BJ (cell line): ENCODE results near the gene COL5A2. TPM values are rescaled to one million over a fixed set of nuclear protein-coding genes. Genes with fewer than 3 reads are reported as not detected.
A peak's percentile ranks its signal among the peaks of the same experiment; 100 is the strongest.

Experiments
- CTCF ChIA-PET: fragments of 350-600 bp; formaldehyde crosslinking; extraction: SDS; loops from one replicate; lab custom pipeline; 2021; ENCODE audit warnings: antibody characterized with exemption, inconsistent platforms; lab: Yijun Ruan, JAX
- POLR2A ChIA-PET: fragments of 300-600 bp; sonication (Branson Sonifier 250); formaldehyde crosslinking; extraction: SDS; loops from one replicate; lab custom pipeline; 2021; ENCODE audit warnings: antibody characterized with exemption; lab: Charles Lee
- DNase-seq: peaks from one replicate; pipeline ENCODE4 v3.0.0-alpha.2; 2011; ENCODE audit warnings: low read depth
- H3K27me3 ChIP-seq: 2 replicates; pipeline ENCODE4 v1.6.0; 2011; ENCODE audit warnings: low read length; ENCODE audit not compliant: control insufficient read depth, insufficient read depth
- H3K36me3 ChIP-seq: 2 replicates; pipeline ENCODE4 v1.5.1; 2011; ENCODE audit warnings: low read length; ENCODE audit not compliant: control insufficient read depth, insufficient read depth
- H3K4me3 ChIP-seq: 2 replicates; pipeline ENCODE4 v1.5.1; 2011; ENCODE audit warnings: low read depth, mild to moderate bottlenecking, control low read depth, low read length
- polyA plus RNA-seq: library from polyadenylated mRNA; depleted of rRNA; stranded (reverse); fragments of >200 nt; gene quantifications from 2 replicates; pipeline ENCODE4 v1.2.3, GENCODE V29; 2011
- TF ChIP-seq, protein P1 (sequence below): IDR thresholded peaks from 2 replicates; pipeline ENCODE4 v1.5.1; 2011; ENCODE audit warnings: low read depth, mild to moderate bottlenecking, control low read depth, inconsistent platforms, low read length, moderate library complexity; ENCODE audit not compliant: insufficient read depth

The COL5A2 gene
- polyA plus RNA-seq, 1 experiment: 351 TPM

DNA sequence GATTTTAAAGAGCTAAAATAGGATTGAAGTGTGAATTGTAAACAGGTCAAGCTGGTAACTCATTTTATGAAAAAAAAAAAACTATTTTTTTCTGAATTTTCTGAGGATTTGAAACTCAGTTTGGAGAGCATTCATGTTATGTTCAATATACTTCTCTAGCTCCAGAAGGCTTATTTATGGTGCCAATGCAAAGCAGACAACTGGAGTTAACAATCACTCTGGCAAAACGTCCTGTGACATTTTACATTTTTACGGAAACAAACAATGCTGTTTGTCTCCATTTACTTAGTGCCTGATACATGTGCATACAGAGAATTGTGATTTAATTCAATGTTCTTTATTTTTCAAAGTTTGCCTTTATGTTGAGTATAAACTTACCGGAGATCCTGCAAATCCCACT is 96.0 kb downstream of the COL5A2 start:
- no peak overlapping the region for H3K4me3 ChIP-seq
- H3K27me3 ChIP-seq: no peaks in the 10 kb centered on the region
- peaks cover 5% of the 10 kb centered on the region for H3K36me3 ChIP-seq
- ChIA-PET POLR2A (no interaction called here), CTCF (interaction anchor here (0.8 kb wide), 1 partner anchor 106 kb away, joined by 3 read pairs; no protein-coding TSS in a partner anchor)
- DNase-seq: no peak
- TF ChIP-seq, protein P1, sequence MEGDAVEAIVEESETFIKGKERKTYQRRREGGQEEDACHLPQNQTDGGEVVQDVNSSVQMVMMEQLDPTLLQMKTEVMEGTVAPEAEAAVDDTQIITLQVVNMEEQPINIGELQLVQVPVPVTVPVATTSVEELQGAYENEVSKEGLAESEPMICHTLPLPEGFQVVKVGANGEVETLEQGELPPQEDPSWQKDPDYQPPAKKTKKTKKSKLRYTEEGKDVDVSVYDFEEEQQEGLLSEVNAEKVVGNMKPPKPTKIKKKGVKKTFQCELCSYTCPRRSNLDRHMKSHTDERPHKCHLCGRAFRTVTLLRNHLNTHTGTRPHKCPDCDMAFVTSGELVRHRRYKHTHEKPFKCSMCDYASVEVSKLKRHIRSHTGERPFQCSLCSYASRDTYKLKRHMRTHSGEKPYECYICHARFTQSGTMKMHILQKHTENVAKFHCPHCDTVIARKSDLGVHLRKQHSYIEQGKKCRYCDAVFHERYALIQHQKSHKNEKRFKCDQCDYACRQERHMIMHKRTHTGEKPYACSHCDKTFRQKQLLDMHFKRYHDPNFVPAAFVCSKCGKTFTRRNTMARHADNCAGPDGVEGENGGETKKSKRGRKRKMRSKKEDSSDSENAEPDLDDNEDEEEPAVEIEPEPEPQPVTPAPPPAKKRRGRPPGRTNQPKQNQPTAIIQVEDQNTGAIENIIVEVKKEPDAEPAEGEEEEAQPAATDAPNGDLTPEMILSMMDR: no peak

DNA sequence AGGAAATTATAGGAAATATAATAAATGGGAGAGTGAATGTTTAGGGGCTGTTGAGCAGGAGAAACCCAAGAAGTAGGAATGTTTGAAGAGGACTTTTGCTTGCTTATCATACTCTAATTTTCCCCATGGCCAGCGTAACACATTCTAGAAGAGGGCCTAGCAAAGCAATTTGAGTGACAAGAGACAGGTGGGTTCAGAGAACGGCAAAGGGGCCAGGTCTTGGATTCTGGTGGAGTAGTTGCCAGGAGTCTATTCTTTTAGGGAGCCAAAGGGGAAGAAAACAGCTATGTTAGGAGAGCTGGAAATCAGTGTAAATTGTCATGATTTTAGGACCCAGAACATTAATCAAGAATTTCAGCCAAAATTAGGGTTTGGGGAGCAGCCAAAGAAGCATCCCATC is 96.5 kb downstream of the COL5A2 start:
- DNase-seq: no peak
- H3K36me3 ChIP-seq: peaks cover 8% of the 10 kb centered on the region
- POLR2A ChIA-PET: interaction anchor here (0.6 kb wide), 1 partner anchor 100 kb away, joined by 3 read pairs; no protein-coding TSS in a partner anchor
- TF ChIP-seq, protein P1: no peak
- no peak overlapping the region for H3K4me3 ChIP-seq
- no peaks in the 10 kb centered on the region for H3K27me3 ChIP-seq
- CTCF ChIA-PET: interaction anchor here (0.8 kb wide), 1 partner anchor 105 kb away, joined by 3 read pairs; no protein-coding TSS in a partner anchor

DNA sequence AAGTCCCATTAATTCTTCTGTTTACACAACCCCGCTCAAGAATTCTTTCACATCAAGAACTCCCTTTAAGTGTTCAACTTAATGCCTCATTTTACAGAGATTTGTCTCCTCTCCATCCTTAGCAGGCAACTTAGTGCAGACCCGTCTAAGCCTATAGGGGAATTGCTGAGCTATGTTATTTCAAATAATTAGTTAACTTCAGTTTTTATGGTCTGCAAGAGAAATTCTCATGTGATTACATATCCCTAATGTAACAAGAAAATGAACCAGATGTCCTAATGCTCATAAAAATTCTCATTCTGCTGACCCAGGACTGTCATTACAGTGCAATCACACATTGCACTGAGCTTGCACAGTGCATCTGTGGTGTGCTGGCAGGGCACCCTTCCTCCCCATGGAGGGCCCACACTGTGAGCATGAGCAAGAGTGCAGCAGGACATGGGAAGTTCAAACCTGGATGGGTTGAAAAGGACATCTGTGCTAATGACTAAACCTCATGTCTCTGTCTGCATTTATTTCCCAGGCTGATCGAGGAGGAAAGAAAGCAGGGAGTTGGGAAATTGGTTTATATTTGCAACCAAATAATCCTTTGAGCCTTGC is 97.1 kb downstream of the COL5A2 start:
- TF ChIP-seq, protein P1: no peak
- H3K4me3 ChIP-seq: no peak overlapping the region
- peaks cover 8% of the 10 kb centered on the region for H3K36me3 ChIP-seq
- CTCF ChIA-PET: interaction anchor here (1.0 kb wide), 1 partner anchor 11 kb away, joined by 5 read pairs; no protein-coding TSS in a partner anchor
- POLR2A ChIA-PET: interaction anchor here (0.6 kb wide), 2 partner anchors 100 to 484 kb away, joined by 3 read pairs; no protein-coding TSS in a partner anchor
- peak; percentile 94 for DNase-seq
- H3K27me3 ChIP-seq: no peaks in the 10 kb centered on the region

DNA sequence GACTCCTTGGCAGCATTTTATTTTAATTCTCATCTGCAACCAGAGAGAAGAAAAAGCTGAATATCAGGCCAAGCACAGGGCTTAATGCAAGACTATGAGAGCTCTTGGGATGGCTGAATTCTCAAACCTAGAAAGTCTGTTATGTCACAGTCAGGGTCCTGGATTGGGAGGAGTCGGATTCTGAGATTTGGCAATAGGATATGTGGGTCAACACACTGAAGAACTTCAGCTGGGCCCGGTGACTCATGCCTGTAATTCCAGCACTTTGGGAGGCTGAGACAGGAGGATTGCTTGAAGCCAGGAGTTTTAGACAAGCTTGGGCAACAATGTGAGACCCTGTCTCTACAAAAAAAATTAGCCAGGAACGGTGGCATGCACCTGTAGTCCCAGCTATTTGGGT is 103.0 kb downstream of the COL5A2 start:
- H3K27me3 ChIP-seq: no peaks in the 10 kb centered on the region
- ChIA-PET CTCF (interaction anchor here (0.6 to 2.2 kb wide), 3 partner anchors 18 to 534 kb away, joined by 3 to 7 read pairs (median 3); no protein-coding TSS in a partner anchor), POLR2A (no interaction called here)
- DNase-seq: no peak
- peaks cover 10% of the 10 kb centered on the region for H3K36me3 ChIP-seq
- H3K4me3 ChIP-seq: no peak overlapping the region
- TF ChIP-seq, protein P1: no peak

DNA sequence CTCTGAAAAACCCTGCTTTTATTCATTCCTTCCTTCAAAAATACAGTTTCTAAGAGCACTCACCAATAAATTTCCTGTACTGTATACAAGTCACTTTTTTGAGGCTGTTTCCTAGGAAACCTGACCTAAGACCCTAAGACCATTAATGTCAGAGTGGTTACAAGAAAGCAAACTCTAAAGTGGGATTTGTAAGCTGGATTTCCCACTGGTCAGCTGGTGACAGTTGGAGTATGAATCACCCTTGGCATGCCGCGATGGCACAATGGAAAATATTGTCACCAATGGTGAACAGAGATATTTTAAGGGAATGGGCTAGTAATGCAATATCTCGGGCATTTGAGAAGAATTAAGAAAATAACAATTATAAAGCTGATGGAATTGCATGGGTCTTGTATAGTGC is 103.4 kb downstream of the COL5A2 start:
- DNase-seq: no peak
- POLR2A ChIA-PET: no interaction called here
- CTCF ChIA-PET: interaction anchor here (0.6 to 2.2 kb wide), 3 partner anchors 18 to 534 kb away, joined by 3 to 7 read pairs (median 3); no protein-coding TSS in a partner anchor
- TF ChIP-seq, protein P1: no peak
- no peaks in the 10 kb centered on the region for H3K27me3 ChIP-seq
- peaks cover 12% of the 10 kb centered on the region for H3K36me3 ChIP-seq
- no peak overlapping the region for H3K4me3 ChIP-seq
